Measurements from ENCODE around the gene CMKLR1.

DNA sequence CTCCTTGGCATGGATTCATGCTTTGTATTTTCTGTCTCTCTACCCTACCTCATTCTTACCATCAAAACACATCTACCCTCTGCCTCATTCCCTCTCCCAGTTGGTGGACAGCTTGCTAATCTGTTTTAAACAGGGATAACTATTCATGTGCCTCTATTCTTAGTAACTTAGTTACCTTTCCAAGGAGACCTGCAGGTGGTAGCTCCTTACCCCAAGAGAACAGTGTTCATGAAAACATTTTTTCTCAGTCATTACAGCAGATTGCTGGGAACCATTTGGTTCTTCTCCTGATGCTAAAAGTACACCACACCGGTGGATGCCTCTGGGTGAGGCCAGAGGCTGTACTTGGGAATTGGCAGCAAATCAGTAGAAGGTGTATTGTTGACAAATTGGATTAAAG lies 73.0 kb downstream of the CMKLR1 start:
- no peak for TF ChIP-seq CTCF (conservative IDR thresholded peaks at IDR 0.05; ENCODE audit: low read depth, low read length)
- TF ChIP-seq EZH2 (IDR thresholded peaks at IDR 0.05; ENCODE audit: borderline replicate concordance, low read depth, low read length, poor library complexity, severe bottlenecking): no peak

Data from A673 (cell line).